CD4-positive, alpha-beta T cell (primary cell): ENCODE results near the gene MAOB. TPM values are rescaled to one million over a fixed set of nuclear protein-coding genes. Genes with fewer than 3 reads are reported as not detected.

ENCODE experiments used
- ATAC-seq: fragments of 200-7000 bp; cut with Tn5 transposase; one replicate; pipeline ENCODE4 v1.10.0; 2022; ENCODE audit warnings: mild to moderate bottlenecking; ENCODE audit not compliant: poor library complexity
- CTCF ChIA-PET: fragments of 350-600 bp; sonication (Branson Sonifier 250); formaldehyde crosslinking; loops from one replicate; lab custom pipeline; 2021; ENCODE audit warnings: antibody characterized with exemption, inconsistent platforms; lab: Charles Lee
- POLR2A ChIA-PET: fragments of 350-600 bp; sonication (Branson Sonifier 250); formaldehyde crosslinking; loops from one replicate; lab custom pipeline; 2021; ENCODE audit warnings: antibody characterized with exemption, inconsistent platforms; lab: Charles Lee
- DNase-seq, 14 experiments: peaks; one replicate each; pipeline ENCODE4 v3.0.0-alpha.2; 2013 to 2020; ENCODE audit warnings: mixed read lengths in 2 of 14
- H3K27ac ChIP-seq, 2 donors: one replicate each; pipeline versions ENCODE4 v1.5.1 to v1.7.0; 2013; ENCODE audit warnings: low read length in 2 of 2, low read depth in 1 of 2, mild to moderate bottlenecking in 1 of 2
- H3K27me3 ChIP-seq, 2 experiments: 1 replicate in 1 of 2; 2 replicates in 1 of 2; pipeline versions ENCODE4 v1.6.1 to v1.7.0; 2013; ENCODE audit warnings: low read length in 2 of 2, control low read depth in 1 of 2, mild to moderate bottlenecking in 1 of 2, moderate library complexity in 1 of 2; ENCODE audit not compliant: insufficient read depth in 2 of 2, control insufficient read depth in 1 of 2
- H3K36me3 ChIP-seq: one replicate; pipeline ENCODE4 v1.6.1; 2013; ENCODE audit warnings: low read length, control low read depth; ENCODE audit not compliant: insufficient read depth
- H3K4me1 ChIP-seq: one replicate; pipeline ENCODE4 v1.6.1; 2013; ENCODE audit warnings: low read length, control low read depth; ENCODE audit not compliant: insufficient read depth
- H3K4me3 ChIP-seq: one replicate; pipeline ENCODE4 v1.5.1; 2013; ENCODE audit warnings: mild to moderate bottlenecking, low read length, moderate library complexity
- H3K9me3 ChIP-seq, 2 experiments: 1 replicate in 1 of 2; 2 replicates in 1 of 2; pipeline versions ENCODE4 v1.6.1 to v1.7.0; 2013; ENCODE audit warnings: low read length in 2 of 2, mild to moderate bottlenecking in 2 of 2, control low read depth in 1 of 2, moderate library complexity in 1 of 2; ENCODE audit not compliant: control insufficient read depth in 1 of 2, insufficient read depth in 1 of 2
- H3K27ac Mint-ChIP-seq: one replicate; pipeline ENCODE4 v1.8.0; 2020; ENCODE audit warnings: mixed read lengths
- H3K27me3 Mint-ChIP-seq: one replicate; pipeline ENCODE4 v1.8.0; 2021; ENCODE audit warnings: mixed read lengths
- H3K36me3 Mint-ChIP-seq: one replicate; pipeline ENCODE4 v1.8.0; 2021; ENCODE audit warnings: low read depth, mixed read lengths
- H3K4me1 Mint-ChIP-seq: one replicate; pipeline ENCODE4 v1.8.0; 2021; ENCODE audit warnings: low read depth, mixed read lengths
- H3K4me3 Mint-ChIP-seq: one replicate; pipeline ENCODE4 v1.8.0; 2020; ENCODE audit warnings: mild to moderate bottlenecking, mixed read lengths
- H3K9me3 Mint-ChIP-seq: one replicate; pipeline ENCODE4 v1.8.0; 2020; ENCODE audit warnings: mixed read lengths
- intact Hi-C, 2 experiments: fragments of 100-400 bp; cut with DNase I in 1 of 2; cut with micrococcal nuclease in 1 of 2; formaldehyde crosslinking; loops; one replicate each; pipeline versions ENCODE4 v1.15.1 to v1.9.0; 2023 to 2025; cut with DNase I, micrococcal nuclease
- total RNA-seq, 174 experiments: library from RNA in 2 of 174; stranded (reverse) in 2 of 174; gene quantifications; one replicate each; pipeline ENCODE4 v1.2.3 and lab custom pipeline; 2021 to 2026
- TF ChIP-seq, protein P1 (sequence below): fragments of 200-600 bp; IDR thresholded peaks from one replicate; pipeline ENCODE4 v1.8.0; 2022; ENCODE audit warnings: antibody characterized with exemption, mild to moderate bottlenecking

The MAOB gene
- total RNA-seq, 2 experiments from 2014 or later: not detected

DNA sequence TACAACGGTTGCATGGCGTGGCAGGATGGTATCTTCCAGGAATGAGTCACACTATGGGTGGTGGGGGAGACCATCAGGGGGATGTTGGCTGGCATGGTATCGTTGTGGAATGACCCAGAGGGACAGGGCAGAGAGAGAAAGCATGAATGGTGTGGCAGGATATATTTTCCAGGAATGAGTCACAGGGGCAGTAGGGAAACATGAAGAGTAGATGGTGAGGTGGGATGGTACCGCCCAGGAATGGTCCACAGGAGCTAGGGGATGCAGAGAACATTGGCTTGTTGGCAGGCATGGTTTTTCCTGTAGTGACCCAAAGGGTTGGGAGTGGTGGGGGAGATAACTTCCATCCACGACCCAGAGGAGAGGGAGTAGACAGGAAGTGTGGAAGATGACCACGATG is 163.7 kb downstream of the MAOB start:
- Mint-ChIP-seq H3K36me3 (no peaks in the 10 kb centered on the region), H3K27ac (no peak overlapping the region), H3K9me3 (no peaks in the 10 kb centered on the region), H3K4me3 (no peak overlapping the region), H3K27me3 (no peaks in the 10 kb centered on the region), H3K4me1 (no peaks in the 10 kb centered on the region)
- no peak for ATAC-seq
- no peaks in the 10 kb centered on the region for H3K36me3 ChIP-seq
- H3K4me1 ChIP-seq: no peaks in the 10 kb centered on the region
- no peak overlapping the region for H3K4me3 ChIP-seq
- intact Hi-C loops: no loop called here
- ChIA-PET CTCF (no interaction called here), POLR2A (no interaction called here)
- TF ChIP-seq, protein P1, sequence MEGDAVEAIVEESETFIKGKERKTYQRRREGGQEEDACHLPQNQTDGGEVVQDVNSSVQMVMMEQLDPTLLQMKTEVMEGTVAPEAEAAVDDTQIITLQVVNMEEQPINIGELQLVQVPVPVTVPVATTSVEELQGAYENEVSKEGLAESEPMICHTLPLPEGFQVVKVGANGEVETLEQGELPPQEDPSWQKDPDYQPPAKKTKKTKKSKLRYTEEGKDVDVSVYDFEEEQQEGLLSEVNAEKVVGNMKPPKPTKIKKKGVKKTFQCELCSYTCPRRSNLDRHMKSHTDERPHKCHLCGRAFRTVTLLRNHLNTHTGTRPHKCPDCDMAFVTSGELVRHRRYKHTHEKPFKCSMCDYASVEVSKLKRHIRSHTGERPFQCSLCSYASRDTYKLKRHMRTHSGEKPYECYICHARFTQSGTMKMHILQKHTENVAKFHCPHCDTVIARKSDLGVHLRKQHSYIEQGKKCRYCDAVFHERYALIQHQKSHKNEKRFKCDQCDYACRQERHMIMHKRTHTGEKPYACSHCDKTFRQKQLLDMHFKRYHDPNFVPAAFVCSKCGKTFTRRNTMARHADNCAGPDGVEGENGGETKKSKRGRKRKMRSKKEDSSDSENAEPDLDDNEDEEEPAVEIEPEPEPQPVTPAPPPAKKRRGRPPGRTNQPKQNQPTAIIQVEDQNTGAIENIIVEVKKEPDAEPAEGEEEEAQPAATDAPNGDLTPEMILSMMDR: no peak
- no peaks in the 10 kb centered on the region for H3K9me3 ChIP-seq
- peaks cover 0 to 4% of the 10 kb centered on the region in 2 experiments for H3K27me3 ChIP-seq
- no peak for DNase-seq
- H3K27ac ChIP-seq: no peak overlapping the region

DNA sequence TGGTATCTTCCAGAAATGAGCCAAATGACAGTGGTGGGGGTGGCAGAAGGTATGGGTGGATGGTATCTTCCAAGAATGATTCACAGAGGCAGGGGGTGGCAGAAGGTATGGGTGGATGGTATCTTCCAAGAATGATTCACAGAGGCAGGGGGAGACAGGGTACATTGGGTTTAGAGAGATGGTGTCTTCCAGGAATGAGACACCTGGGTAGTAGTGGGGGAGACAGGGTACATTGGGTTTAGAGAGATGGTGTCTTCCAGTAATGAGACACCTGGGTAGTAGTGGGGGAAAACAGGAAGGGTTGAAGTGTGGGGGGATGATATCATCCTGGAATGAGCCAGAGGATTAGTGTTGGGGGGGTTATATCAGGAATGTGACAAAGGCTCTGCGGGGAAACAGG is 164.2 kb downstream of the MAOB start:
- Histone ChIP-seq H3K27me3 (peaks cover 0 to 7% of the 10 kb centered on the region in 2 experiments), H3K4me1 (no peaks in the 10 kb centered on the region), H3K4me3 (no peak overlapping the region), H3K9me3 (no peaks in the 10 kb centered on the region), H3K36me3 (no peaks in the 10 kb centered on the region), H3K27ac (no peak overlapping the region)
- ATAC-seq: no peak
- Mint-ChIP-seq H3K4me3 (no peak overlapping the region), H3K27ac (no peak overlapping the region), H3K36me3 (no peaks in the 10 kb centered on the region), H3K27me3 (no peaks in the 10 kb centered on the region), H3K9me3 (no peaks in the 10 kb centered on the region), H3K4me1 (no peaks in the 10 kb centered on the region)
- TF ChIP-seq, protein P1: no peak
- CTCF ChIA-PET: no interaction called here
- no peak for DNase-seq
- intact Hi-C loops: no loop called here
- POLR2A ChIA-PET: no interaction called here

DNA sequence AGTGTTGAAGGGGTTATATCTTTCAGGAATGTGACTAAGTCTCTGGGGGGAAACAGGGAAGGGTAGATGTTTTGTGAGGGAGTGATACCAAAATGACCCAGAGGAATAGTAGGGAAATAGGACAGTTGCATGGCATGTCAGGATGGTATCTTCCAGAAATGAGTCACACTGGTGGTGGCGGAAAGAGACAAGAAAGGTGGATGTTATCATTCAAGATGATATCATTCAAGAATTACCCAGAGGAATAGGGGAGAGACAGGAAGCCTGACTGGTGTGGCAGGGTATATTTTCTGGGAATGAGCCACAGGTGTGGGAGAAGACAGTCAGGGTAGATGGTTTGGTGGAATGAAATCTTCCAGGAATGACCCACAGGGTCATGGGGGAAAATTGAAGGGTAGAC is 165.1 kb downstream of the MAOB start:
- no peaks in the 10 kb centered on the region for H3K9me3 Mint-ChIP-seq
- H3K4me1 ChIP-seq: no peaks in the 10 kb centered on the region
- ChIA-PET CTCF (no interaction called here), POLR2A (no interaction called here)
- H3K4me1 Mint-ChIP-seq: no peaks in the 10 kb centered on the region
- TF ChIP-seq, protein P1: no peak
- no peaks in the 10 kb centered on the region for H3K36me3 Mint-ChIP-seq
- H3K27ac ChIP-seq: no peak overlapping the region
- no peak for ATAC-seq
- no peak overlapping the region for H3K4me3 ChIP-seq
- no peaks in the 10 kb centered on the region for H3K36me3 ChIP-seq
- H3K27me3 Mint-ChIP-seq: no peaks in the 10 kb centered on the region
- no peak for DNase-seq
- no peak overlapping the region for H3K27ac Mint-ChIP-seq
- no peaks in the 10 kb centered on the region for H3K9me3 ChIP-seq
- H3K27me3 ChIP-seq: peaks cover 0 to 7% of the 10 kb centered on the region in 2 experiments
- intact Hi-C loops: no loop called here
- H3K4me3 Mint-ChIP-seq: no peak overlapping the region
